H1 (cell line): Measurements from ENCODE around the gene TTC36. TPM values are rescaled to one million over a fixed set of nuclear protein-coding genes. Genes with fewer than 3 reads are reported as not detected.

Experiments
- BACH1 ChIP-seq: IDR thresholded peaks from 2 replicates; pipeline ENCODE4 v1.6.1; 2012; ENCODE audit warnings: low read length, improper control_type of control experiment
- RAD21 ChIP-seq, 2 experiments: IDR thresholded peaks in 1 of 2; conservative IDR thresholded peaks in 1 of 2; 2 replicates each; pipeline ENCODE4 v1.6.1; 2011; ENCODE audit warnings: low read depth in 2 of 2, low read length in 2 of 2, improper control_type of control experiment in 1 of 2, inconsistent platforms in 1 of 2, mild to moderate bottlenecking in 1 of 2, moderate library complexity in 1 of 2
- SIN3A ChIP-seq, 2 experiments: IDR thresholded peaks in 1 of 2; conservative IDR thresholded peaks in 1 of 2; 2 replicates each; pipeline ENCODE4 v1.6.1; 2011 to 2012; ENCODE audit warnings: low read length in 2 of 2, improper control_type of control experiment in 1 of 2, low read depth in 1 of 2, mild to moderate bottlenecking in 1 of 2
- SIRT6 ChIP-seq: IDR thresholded peaks from one replicate; pipeline ENCODE4 v1.7.1; 2012; ENCODE audit warnings: low read length, inconsistent platforms
- polyA plus RNA-seq, 7 experiments: library from polyadenylated mRNA; depleted of rRNA in 3 of 7; stranded (reverse) in 5 of 7; unstranded in 2 of 7; fragments of >200 nt in 5 of 7; fragments of 200-250 nt in 2 of 7; gene quantifications; 1 replicate in 5 of 7; 2 replicates in 1 of 7; 4 replicates in 1 of 7; pipeline versions ENCODE4 v1.2.1 to v1.2.3, GENCODE V29; 2011 to 2013; ENCODE audit warnings: missing spikeins in 2 of 7, mixed read lengths in 2 of 7
- total RNA-seq: library from RNA; stranded (reverse); fragmentation: NEBNext Ultra II Directional; extraction: Animal tissue kit (Norgen Biotek cat#: 25700); gene quantifications from 2 replicates; pipeline ENCODE4 v1.2.1, GENCODE V29; 2021

Gene TTC36
- total and polyA plus RNA-seq, 2 of the 8 experiments (the other 6 are each of a cell fraction or from before 2014, with no cell fraction given) = not detected

DNA sequence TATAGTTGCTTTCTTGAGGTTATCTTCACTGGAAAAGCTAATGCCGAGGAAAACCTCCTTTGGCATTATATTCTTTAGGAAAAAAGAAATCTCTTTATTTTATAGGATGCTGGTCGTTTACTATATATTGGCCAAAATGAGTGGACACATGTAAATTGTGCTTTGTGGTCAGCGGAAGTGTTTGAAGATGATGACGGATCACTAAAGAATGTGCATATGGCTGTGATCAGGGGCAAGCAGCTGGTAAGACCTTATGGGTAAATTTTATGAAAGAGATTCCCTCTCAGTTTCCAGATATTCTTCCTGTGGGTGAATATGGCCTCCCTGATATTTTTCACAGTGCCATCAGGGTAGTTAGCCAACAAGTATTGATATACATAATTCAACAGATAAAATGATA is 29.4 kb upstream of the TTC36 start (continued):
- TF ChIP-seq RAD21 (IDR thresholded peaks at IDR 0.05 in 1 of 2, conservative IDR thresholded peaks at IDR 0.05 in 1 of 2; ENCODE audit: low read depth in 2 of 2, low read length in 2 of 2) (no peak), BACH1 (no peak), SIRT6 (no peak), SIN3A (conservative IDR thresholded peaks at IDR 0.05 in 1 of 2, IDR thresholded peaks at IDR 0.05 in 1 of 2; ENCODE audit: low read depth in 1 of 2, low read length in 2 of 2) (no peak)
